Medulla oblongata (tissue), 1 donor: ENCODE measurements around the gene GRPEL2.

Experiments used
- DNase-seq: peaks from one replicate; pipeline ENCODE4 v3.0.0-alpha.2; 2015; ENCODE audit errors: extremely low spot score

GRPEL2 gene

GRCh38 chr5:149357370-149358293 lies 12.3 kb downstream of the GRPEL2 start, which contains the start of gene PCYOX1L:
PCYOX1L (plus strand) TSS chr5:149358046; CDS start chr5:149358069, 23 bp downstream.
- peak; percentile 98 for DNase-seq

DNA sequence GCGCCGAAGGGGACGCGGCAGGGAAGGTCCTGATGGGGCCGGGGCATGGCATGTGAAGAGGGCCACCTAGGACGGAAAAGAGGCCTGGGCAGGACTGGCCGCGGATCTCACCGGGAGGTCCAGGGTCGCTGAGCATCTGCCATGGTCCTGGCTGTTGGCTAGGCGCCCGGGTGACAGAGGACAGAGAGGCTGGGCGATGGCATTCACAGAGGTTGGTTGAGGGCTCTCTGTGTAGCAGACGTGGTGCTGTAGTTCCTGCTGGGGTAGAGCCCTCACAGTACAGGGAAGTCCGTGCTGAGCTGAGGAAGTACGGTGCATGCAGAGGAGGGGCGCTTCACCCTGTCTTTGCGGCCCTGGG lies 13.0 kb downstream of the GRPEL2 start:
- peak; percentile 45 for DNase-seq

DNA sequence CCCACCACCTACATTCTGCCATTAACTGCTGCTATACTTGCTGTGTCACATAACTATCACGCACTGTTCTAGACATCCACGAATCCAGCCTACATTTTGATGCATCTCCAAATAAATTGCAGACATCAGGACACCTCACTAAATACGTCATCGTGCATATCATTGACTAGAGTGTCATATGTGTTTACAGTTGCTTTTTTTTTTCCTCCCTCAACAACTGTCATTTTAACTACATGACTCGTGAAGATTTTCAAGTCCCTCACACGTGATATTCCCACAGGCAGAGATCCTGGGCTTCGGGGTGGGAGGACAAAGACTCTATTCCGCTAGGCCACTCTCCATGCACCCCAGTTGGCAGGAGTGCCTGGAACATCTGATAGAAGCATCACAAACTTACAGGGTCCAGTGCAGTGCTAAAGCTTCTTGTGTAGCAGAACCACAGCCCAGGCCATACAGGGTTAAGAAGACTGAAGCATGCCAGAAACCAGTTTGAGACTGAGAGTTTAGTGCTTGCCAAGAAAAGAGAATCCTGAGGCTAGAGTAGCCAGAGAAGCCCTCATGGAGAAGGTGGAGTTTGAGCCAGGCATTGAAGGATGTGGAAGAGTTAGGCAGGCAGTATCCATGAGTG lies 13.7 kb downstream of the GRPEL2 start:
- peak; percentile 66 for DNase-seq

DNA sequence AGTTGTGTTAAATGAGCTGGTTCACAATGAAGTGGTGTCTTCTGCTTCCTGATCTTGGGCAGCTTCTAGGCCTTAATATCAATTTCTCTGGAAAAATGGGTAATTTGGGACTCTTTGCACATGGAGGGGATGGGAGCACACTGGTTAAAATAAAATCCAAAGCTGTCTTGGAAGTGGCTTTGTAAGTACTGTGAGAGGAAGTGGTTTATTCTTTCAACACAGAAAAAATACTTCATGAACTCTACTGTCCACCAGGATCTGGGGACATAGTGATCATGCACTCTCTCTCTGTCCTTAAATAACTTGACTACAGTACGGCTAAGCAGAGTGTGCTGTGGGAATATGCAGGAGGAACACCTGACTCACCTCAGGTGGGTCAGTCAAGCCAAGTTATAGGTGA lies 15.0 kb downstream of the GRPEL2 start:
- DNase-seq: no peak

GRCh38 chr5:149362541-149362940 lies 17.2 kb downstream of the GRPEL2 start:
- DNase-seq: no peak

DNA sequence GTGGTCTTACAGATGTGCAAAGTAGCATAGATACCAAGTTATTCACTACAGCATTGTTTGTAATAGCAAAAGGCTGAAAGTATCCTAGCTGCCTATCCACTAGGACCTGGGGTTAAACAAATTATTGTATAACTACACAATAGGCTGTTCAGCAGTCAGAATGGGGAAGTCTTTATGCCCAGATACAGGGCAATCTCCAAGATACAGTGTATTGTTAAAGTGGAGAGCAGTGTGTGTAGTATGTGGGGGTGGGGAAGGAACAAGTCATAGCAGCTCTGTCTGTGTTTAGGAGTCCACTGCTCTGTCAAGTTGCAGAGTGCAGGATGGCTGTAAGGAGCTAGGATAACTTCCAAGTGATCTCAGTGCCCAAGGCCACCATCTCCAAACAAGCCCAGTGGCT lies 18.1 kb downstream of the GRPEL2 start:
- peak; percentile 30 for DNase-seq

GRCh38 chr5:149363936-149364335 lies 18.6 kb downstream of the GRPEL2 start:
- DNase-seq: no peak

DNA sequence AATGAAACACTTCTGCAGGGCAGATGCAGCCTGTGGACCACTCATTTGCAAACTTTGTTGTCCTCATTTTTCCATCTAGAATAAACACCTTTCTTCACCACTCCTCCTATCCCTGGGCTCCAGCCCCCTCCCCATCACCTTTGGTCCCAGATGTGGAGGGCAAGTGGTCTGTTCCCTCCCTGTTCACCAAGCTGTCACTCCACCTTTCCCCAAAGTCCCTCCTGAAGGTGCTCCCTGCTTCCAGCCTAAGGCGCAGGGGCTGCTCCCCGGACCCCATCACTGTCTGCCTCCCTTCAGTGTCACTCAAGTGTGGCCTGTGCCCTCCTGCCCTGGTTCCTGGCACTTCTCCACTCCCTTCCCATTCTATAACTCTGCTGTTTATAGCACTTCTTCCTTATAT lies 19.4 kb downstream of the GRPEL2 start:
- no peak for DNase-seq

DNA sequence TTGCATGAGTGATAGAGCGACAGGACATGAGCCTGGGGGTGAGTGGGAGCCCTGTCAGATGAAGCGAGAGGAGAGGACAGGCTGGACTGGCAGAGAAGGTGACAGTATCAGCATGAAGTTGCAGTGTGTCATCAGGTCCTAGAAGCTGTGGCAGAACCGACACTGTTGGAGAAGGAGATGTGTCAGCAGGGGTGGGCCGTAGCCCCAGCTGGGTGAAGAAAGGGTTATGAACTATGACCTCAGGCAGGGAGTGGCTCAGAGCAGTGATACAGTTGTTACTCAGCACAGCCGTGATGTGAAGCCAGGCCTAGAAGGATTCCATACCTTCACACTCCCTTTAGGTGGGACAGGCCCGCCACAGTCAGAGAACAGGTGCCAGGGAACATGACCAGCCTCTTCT lies 20.1 kb downstream of the GRPEL2 start:
- no peak for DNase-seq

GRCh38 chr5:149366169-149366729 lies 20.9 kb downstream of the GRPEL2 start:
- no peak for DNase-seq

DNA sequence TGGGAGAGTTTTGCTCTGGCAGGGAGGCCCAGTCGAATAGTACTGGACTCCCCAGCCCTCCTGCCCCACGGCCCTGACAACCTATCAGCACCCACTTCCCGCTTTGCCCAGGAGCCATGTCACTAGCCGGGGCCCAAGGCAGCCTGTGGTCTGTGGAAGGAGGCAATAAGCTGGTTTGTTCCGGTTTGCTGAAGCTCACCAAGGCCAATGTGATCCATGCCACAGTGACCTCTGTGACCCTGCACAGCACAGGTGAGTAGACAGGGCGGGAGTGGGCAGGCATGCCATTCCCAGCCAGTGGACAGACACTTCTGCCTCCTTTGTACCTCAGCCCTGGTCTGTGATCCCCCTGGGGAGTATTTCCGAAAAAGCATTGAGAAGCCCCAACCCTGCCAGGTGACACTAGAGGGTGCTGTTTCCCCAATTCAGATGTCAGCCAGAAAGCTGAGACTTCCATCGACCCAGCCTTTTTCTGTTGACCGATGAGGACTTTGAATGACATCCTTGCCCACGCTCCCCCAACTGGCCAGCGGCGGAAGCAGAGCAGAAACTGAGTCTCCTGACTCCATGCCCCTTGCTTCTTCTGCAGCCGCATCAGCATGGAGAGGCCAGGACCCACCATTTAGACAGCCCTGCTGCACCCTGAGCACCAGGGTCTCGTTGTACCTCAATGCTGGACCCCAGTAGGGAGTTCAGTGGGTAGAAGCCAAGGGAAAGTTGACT lies 22.1 kb downstream of the GRPEL2 start:
- DNase-seq: peak; percentile 67

GRCh38 chr5:149367972-149368645 lies 22.8 kb downstream of the GRPEL2 start:
- DNase-seq: no peak

DNA sequence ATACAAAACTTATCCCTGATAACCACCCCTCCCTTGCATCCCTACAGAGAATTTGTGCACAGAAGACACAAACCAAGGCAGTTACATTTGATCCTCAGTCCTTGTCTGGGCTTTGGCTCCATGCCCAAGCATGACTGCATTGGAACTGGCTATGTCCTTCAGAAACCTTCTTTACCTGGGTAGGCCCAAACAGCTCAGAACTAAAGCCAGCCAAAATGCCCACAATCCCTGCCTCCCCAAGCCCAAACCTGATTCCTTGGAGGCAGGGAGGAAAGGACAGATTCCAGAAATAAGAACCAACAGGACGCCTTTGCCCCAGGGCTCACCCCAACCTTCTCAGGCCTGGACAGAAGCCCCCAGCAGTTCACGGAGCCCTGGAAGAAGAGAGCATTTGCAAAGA lies 25.6 kb downstream of the GRPEL2 start:
- no peak for DNase-seq

- DNase-seq: peak; percentile 79
These were observed 26.1 kb downstream of the GRPEL2 start for GRCh38 chr5:149371296-149371962.

DNA sequence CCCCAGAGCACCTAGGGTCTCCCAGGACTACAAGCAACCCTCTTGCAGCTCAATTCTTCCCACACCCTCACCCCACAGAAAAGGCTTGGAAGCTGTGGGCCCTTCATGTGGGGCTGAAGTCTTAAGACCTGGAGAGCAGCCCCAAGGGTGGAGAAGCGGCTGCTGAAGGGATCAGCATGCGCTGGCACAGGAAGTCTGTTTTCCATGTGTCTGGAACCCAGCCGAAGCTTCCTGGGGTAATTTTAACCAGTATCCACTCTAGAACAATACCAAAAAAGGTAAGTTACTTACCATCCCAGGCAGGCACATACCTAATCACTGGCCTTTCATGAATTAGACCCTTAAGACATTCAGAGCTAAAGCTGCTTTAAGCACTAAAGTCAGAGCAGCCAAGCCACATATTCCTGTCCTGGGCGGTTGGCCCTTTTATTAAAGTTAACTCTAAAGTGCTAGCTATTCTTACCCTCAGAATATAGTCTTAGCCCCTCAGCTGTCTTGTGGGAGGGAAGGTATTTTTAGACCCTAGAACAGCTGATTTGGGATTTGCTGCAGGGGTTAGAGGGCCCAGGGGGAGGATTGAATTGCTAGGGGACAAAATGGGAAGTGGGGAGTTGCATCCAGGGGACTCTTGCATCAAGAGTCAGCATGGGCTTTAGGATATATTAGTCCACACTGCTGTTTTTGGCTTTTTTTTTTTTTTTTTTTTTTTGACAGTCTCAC lies 26.9 kb downstream of the GRPEL2 start:
- no peak for DNase-seq

DNA sequence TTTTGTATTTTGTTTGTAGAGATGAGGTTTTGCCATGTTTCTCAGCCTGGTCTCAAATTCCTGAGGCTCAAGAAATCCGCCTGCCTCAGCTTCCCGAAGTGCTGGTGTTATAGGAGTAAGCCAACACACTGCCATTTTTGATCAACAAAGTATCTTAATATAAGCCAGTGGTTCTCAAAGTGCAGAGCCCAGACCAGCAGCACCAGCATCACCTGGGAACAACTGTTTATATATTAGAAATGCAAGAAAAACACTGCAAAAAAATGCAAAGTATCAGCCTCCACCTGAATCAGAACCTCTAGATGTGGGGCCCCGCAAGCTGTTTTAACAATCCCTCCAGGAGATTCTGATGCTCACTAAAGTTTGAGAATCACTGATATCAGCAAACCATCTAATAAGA lies 27.6 kb downstream of the GRPEL2 start:
- no peak for DNase-seq

- DNase-seq: no peak
These were observed 29.0 kb downstream of the GRPEL2 start for GRCh38 chr5:149374303-149374702.

- no peak for DNase-seq
These were observed 29.5 kb downstream of the GRPEL2 start for GRCh38 chr5:149374801-149375200.

DNA sequence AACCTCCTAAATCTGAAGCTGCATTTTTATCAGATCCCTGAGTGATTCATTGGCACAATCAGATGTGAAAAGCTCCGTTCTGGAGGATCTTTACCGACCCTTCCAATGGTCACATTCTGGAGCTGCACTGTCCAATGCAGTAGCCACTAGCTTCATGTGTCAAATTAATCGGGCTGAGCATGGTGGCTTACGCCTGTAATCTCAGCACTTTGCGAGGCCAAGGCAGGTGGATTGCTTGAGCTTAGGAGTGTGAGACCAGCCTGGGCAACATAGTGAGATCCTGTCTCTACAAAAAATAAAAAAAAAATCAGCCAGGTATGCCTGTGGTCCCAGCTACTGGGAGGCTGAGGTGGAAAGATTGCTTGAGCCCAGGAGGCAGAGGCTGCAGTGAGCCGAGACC lies 30.1 kb downstream of the GRPEL2 start:
- no peak for DNase-seq

DNA sequence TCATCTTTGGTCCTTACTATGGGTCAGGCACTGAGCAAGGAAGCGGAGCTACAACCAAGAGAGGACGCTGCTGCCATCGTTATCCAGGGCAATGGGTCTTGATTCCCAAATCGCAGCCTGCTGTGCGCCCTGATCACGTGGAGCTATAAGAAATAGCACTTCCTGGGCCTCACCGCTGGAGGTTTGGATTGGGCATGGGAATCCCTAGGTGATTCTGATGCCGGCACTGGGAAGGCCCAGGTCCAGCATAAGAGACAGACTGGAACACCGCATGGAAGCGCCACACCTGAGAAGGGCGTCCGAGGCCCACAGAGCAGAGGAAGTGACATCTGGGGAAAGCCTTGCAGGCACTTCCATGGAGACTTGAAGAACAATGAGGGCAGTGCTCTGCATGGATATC lies 30.8 kb downstream of the GRPEL2 start:
- DNase-seq: no peak
